Neural progenitor cell (in vitro differentiated cells): ENCODE results near the gene PDE9A.

Experiments
- EZH2 ChIP-seq: fragments of 200-600 bp; sonication (generic); IDR thresholded peaks from 2 replicates; pipeline ENCODE4 v1.6.1; 2017; ENCODE audit warnings: antibody characterized with exemption, mild to moderate bottlenecking, moderate library complexity
- EZH2phosphoT487 ChIP-seq: fragments of 200-600 bp; sonication (generic); IDR thresholded peaks from 2 replicates; pipeline ENCODE4 v1.6.1; 2017; ENCODE audit warnings: antibody characterized with exemption
- TF ChIP-seq, protein P1 (sequence below): fragments of 200-600 bp; sonication (generic); IDR thresholded peaks from 2 replicates; pipeline ENCODE4 v1.5.1; 2017; ENCODE audit warnings: antibody characterized with exemption, mild to moderate bottlenecking

DNA sequence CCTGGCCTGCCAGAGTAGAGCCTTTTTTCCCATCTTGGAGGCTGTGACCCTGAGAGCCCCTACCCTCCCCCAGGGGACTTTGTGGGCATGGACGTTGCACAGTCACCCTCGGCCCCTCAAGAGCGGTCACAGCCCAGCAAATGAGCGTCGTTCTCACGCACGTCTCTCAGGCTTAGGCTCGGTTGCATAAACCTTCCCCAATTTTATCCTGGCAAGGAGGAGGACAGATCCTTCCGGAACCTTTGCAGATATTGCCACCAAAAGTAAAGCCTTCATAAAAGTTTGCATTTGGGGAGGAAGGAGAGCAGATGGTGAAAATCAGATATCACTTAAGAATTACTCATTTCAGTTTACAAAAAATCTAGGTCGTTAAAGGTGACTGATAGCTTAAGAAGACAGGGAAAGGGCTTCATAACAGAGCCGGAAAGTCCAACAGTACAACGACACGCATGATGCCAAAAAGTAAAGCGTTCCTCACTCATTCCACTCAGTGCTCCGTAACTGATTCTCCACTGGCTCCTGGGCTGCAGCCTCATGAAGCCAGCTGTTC, 29.3 kb downstream of the PDE9A start:
- TF ChIP-seq, protein P1, sequence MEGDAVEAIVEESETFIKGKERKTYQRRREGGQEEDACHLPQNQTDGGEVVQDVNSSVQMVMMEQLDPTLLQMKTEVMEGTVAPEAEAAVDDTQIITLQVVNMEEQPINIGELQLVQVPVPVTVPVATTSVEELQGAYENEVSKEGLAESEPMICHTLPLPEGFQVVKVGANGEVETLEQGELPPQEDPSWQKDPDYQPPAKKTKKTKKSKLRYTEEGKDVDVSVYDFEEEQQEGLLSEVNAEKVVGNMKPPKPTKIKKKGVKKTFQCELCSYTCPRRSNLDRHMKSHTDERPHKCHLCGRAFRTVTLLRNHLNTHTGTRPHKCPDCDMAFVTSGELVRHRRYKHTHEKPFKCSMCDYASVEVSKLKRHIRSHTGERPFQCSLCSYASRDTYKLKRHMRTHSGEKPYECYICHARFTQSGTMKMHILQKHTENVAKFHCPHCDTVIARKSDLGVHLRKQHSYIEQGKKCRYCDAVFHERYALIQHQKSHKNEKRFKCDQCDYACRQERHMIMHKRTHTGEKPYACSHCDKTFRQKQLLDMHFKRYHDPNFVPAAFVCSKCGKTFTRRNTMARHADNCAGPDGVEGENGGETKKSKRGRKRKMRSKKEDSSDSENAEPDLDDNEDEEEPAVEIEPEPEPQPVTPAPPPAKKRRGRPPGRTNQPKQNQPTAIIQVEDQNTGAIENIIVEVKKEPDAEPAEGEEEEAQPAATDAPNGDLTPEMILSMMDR, result no peak
- TF ChIP-seq EZH2phosphoT487, result no peak
- TF ChIP-seq EZH2, result no peak
